ENCODE data around the gene ANKS1B.
"Not testable (repeated sequence)": the region's sequence is repeated elsewhere in the genome, so short reads cannot be mapped to it uniquely, and the experiment has no call there.

The ANKS1B gene

DNA sequence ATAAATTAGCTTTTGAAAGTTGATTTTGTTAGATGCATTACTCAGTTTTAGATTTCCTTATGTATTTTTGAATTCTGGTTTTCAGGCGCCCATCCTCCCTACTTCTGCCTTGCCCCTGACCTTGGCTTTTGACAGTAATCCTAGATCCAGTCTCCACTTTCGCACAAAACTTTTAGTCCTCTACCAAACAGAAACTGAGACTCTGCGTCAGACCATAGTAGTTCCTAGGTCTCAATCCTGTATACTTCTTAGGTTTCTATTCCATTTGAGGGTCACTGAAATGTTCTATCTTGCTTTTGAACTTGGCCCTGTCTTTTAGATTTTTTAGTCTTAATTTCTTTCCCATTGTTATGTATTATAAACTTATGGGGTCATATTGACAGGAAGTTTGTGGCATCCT, 645.1 kb downstream of the ANKS1B start:
- DNase-seq, result no peak

DNA sequence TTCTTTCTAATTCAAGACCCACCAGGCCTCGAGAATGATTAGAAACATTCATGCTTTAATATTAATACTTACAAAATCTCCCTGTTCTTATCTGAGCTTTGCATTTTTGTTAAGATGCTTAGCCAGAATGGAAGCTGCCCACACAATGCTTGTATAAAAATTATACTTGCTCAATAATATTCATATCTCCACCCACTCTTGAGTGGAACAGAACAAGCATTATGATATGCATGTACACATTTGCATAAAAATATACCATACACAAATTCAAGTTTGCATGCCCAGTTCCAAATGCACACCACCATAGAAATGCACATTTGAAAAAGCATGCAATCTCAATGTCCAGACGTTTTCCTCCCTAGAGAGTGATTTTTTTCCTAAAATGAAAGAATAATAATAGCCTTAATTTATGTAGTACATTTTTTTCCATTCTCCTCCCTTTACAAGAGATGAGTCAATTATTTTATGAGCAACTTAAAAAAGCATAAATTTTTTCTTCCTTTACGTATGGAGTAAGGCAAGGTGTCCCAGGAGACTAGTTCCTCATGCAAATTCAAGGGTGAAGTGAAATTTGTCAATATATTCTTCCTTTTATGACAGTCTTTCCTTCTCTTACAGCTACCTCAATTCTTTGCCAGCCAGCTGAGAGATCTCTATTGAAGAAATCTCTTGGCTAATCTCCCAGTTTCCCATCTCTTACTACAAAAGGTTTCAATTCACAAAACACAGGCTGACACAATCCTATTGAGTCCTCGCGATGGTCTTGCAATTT, 650.3 kb downstream of the ANKS1B start:
- no peak for DNase-seq

DNA sequence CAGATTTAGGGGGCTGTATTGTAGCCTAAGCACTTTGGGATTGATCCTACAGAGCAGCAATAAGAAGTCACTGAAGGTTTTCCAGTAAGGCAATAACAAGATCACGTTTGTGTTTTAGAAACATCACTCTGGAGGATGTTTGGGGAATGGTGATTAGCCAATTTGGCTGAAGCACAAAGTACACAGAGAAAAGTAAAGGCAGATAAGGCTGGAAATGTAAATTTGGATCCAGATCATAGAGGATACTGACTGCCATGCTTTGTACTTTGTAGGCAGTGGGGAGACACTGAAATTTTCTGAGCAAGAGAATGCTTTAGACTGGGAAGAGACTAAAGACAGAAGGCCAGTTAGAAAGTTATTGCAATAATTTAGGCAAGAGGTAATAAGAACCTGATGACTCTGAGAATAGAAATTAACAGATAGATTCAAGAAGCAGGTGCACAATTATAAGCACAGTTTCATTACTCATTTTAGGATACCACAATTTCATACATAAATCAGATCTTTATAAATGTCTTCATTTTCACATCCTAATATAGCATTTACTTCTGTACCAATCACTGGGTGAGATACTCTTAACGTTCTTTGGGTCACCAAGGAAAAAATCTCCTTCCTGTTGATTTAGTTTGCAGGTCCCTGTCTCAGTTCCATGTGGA, 651.7 kb downstream of the ANKS1B start:
- DNase-seq, result no peak

DNA sequence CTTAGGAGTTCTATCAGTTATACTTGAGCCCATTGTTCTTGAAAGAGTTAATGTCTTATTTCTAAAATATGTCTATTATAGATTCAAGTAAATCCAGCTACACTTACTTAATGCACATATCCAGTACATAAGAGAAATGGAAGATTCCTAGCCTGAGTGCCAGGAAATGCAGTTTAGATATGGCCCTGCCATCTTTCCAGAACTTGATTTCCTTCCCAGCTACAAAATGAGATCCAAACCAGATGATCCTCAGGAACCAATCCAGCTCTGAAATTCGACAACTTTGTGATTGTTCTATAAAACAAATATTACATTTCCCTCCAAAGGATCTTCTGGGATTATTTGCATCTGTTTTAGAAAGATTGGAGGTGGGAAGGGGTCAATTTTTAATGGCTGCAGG, 654.5 kb downstream of the ANKS1B start:
- DNase-seq, result no peak

DNA sequence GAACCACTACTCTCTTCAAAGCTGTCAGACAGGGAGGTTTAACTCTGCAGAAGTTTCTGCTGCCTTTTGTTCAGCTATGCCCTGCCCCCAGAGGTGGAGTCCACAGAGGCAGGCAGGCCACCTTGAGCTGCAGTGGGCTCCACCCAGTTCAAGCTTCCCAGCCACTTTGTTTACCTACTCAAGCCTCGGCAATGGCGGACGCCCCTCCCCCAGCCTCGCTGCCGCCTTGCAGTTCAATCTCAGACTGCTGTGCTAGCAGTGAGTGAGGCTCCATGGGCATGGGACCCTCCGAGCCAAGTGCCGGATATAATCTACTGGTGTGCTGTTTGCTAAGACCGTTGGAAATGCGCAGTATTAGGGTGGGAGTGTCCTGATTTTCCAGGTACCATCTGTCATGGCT, 663.5 kb downstream of the ANKS1B start:
- DNase-seq, result not testable (repeated sequence)

DNA sequence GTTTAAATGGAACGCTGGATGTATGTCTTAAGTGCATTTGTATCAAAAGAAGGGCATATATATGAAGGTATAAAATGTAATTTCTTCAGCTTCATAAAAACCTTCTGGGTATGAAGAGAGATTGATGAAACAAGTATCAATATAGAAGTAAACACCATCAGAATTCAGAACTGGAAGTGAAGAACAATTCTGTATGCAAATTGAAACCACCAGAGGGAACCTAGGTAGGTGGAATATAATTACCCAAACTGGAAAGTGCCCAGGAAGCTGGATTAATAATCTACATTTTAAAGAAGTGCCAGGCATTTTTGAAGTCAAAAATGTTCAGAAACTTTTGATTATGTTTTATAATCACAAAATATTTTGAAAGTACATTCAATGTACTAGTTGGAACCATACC, 673.4 kb downstream of the ANKS1B start:
- DNase-seq, result no peak

DNA sequence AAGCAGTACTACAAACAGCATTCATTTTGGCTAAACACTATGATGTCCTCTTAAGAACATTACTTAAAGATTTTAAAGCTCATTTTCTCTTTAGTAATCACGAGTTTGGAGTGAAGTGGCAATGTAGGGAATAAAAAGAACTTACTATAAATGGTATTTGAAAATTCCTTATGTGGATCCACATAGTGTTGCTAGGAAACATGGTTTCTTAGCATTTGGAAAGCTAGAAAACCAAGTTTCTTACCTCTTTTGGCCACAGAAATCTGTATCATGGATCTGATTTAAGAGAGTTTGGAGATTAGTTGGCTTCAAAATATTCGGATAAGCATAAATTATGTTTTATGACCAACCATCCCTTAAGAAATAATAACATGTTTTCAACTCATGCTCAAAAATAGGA, 674.9 kb downstream of the ANKS1B start:
- DNase-seq, result no peak

DNA sequence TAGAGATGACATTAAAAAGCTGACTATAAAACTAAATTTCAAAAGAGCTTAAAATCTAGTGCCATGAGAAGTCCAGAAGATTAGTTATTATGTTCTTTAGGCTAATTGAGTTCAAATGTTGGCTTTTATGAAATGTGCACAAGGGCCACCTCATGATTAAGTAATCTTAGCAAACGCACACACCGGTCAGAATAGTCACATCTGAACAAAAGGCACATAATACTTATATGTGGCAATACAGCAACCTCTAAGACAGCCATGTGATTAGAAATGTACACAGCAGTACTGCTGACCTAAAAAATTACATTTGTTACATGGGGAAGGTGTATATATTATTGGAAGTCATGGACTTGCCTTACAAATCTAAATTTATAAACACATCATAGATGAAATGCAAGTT, 681.9 kb downstream of the ANKS1B start:
- no peak for DNase-seq

DNA sequence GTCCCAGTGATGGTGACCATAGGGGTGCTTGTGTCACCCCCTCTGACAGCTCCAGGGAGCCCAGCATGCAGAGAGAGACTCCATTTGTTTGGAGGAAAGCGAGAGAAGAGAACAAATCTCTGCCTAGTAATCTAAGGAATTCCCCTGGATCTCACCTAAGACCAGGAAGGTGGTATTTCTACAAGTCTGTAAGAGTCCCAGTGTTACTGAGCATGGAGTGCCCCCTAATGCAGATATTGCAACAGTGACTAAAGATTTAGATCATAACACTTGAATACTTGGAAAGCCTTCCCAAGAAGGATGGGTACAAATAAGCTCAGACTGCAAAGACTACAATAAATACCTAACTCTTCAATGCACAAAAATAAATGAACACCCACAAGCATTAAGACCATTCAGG, 697.6 kb downstream of the ANKS1B start:
- DNase-seq, result no peak

DNA sequence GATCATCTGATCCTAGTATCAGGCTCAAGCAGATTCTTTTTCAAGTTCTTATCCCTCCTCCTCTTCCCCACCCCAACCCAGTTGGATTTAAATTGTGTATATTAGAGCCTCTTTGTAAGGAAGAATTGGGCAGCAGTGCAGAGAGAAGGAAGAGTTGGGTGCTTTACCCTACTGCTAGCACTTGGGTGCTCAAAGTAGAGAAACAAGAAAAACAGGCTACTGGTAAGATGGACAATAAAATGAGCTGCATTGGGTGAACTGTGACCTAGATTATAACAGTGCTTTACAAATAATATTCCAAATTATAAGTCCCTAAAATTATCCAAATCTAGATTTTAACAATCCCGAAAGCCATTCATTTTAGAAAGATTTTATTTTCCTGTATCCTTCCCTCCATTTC, 700.6 kb downstream of the ANKS1B start:
- no peak for DNase-seq

DNA sequence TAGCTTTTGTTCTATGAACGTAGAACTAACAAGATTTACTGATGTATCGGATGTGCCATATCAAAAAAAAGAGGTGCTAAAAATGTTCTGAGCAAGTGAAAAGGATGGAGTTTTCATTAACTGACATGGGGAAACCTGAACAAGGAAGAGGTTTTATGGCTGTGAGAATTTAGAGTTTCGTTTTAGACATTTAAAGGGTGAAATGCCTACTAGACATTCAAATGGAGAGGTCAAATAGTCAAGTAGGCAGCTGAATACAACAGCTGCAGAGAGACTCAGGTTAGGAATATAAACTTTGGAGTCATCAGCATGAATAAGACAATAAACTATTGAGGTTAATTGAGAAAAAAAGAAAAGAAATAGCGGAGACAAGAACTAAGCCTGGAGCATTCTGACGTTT, 702.1 kb downstream of the ANKS1B start:
- DNase-seq, result no peak

DNA sequence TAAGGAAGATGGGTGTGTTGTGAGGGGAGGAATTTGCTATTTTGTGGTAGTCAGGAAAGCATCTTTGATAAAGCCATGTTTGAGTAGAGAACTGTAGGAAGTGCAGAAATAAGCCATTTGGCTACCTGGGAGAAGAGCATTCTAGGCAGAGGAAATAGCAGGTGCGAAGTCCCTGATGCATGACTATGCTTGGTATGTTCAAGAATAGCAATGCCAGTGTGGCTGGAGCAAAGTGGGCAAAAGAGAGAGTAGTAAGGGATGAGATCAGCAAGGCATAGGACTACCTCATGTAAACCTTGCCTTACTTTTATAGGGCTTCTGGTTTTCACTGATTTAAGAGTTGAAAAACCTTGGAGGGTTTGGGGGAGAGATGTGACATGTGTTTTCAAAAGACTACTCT, 702.6 kb downstream of the ANKS1B start:
- no peak for DNase-seq

DNA sequence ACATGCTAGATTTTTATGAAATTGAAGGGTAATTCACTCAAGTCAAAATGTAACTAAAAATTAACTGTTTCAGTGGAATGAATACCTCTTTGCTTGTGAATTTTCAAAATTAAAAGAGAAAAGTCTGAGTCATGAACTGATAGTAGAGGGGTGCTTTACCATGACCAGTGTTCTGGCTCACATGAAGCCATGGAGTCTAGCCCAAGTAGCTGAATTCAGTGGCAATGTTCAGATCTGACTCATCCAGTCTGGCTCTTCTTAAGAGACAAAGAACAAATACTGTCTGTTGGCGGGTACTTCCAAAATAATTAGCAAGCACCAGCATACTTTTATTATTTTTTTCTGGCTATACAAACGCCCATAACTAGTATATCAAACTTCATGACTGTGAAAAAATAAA, 703.5 kb downstream of the ANKS1B start:
- DNase-seq, result no peak

DNA sequence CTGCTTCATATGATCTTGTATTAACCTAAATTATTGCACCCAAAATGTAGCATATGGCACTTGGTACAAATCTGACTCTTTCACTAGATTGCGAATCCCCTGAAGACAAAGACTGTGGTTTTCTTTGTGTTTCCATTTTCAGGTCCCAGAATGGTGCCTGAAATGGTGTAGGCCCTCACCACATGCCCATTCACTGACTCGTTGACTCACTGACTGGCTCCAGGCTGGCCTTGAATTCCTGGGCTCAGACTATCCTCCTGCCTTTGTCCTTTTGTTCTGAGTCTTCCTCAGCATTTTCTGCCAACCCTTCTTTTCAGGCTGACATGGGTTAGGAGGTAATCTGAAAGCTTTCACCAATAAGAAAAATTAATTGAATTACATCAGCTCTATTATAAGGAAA, 705.8 kb downstream of the ANKS1B start:
- no peak for DNase-seq

DNA sequence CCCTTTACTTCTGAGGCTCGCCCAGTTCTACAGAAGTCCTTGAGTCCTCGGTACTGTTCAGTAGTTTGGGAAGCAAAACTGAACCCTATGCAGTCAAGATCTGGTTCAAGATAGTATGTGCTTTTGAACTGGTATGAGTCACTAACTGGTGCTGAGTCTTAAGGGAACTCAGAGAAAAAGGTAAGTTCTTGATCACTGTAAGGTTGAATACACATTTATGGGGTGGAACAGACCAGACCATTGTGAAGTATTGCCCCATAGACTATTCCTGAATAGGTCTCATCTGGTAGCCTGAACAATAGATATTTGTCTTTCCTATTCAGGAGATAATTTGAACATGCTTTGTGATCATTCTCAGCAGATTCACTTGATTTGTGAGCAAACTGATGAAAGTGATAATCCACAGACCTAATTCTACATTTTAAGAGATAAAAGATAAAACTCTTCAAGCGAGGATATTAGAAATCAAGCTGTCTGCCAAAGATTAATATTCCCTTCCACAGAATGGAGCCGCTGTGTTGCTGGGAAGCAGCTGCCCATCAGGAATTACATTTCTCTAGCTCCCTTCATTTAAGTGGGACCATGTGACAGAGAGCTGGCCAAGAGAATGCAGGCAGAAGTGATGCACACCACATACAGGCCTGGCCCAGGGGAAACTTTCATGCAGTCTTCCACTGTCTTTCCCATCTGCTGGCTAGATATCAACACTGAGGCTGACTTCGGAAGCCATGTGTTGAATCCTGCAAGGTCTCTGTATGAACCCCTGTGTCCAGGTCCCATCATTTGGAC, 707.0 kb downstream of the ANKS1B start:
- no peak for DNase-seq

DNA sequence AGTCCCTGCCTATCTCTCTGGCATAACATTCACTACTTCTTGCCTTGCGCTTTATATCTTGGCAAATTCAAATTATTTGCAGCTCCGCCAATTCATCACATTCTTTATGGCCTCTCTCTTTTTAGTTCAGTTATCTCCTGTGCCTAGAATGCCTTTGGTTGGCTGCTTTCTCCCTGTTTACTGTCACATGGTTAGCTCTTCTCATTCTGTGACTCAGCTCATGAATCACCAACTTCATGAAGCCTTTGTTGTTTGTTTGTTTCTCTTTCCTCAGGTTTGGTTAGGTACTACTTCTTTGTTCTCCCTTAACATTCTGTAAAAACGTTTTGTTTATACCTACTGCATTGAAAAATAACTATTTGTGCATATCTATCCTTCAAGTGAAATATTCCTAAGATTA, 713.7 kb downstream of the ANKS1B start:
- DNase-seq, result no peak

DNA sequence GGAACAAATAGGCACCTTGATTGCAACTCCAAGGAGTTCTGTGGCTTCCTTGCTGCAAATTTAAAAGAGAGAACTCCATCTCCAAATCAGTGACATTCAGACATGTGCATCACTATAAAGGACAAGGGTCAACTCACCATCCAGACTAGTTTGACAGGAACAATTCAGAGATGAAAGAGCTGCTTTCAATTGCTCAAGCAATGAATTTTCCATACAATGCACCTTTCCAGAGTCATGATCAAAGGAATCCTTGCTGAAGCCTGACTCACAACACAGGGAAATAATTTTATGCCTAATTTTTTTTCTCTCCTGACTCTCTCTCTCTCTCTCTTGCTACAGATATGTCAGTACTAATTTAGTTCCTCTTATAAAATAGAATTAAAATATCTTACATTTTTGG, 717.7 kb downstream of the ANKS1B start:
- no peak for DNase-seq

DNA sequence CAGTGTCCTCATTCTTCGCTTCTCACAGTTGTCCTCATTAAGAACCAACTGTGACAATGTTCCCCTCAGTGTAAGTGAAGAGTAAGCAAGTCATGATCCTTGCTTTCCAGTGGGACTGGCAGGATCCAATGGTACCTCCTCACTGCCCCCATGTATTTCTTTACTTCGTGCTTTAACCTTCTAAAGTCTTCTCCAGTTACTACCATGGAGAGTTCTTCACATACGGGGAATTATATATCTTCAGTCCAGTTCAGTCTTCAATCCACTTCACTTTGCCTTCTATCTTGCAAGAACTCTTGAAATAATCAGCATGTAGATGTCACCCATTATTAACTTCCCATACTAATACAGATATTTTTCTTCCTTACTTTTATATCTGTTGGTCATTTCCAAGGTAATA, 719.1 kb downstream of the ANKS1B start:
- DNase-seq, result no peak

DNA sequence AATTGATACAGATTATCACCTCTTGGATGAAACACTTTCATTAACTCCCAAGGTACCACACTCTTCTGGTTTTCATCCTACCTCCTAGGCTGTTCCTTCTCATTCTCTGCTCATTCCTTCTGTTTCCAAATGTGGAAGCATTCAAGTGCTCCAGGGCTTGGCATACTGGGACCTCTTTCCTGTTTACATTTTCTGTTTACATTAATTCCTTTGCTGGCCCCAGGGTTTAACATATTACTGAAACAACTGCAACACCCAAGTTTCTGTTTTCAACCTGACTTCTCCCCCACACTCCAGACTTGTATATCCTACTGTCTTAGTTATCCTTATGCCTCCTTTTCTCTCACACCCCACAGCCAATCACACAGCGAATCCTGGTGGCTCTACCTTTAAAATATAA, 723.5 kb downstream of the ANKS1B start:
- DNase-seq, result no peak

DNA sequence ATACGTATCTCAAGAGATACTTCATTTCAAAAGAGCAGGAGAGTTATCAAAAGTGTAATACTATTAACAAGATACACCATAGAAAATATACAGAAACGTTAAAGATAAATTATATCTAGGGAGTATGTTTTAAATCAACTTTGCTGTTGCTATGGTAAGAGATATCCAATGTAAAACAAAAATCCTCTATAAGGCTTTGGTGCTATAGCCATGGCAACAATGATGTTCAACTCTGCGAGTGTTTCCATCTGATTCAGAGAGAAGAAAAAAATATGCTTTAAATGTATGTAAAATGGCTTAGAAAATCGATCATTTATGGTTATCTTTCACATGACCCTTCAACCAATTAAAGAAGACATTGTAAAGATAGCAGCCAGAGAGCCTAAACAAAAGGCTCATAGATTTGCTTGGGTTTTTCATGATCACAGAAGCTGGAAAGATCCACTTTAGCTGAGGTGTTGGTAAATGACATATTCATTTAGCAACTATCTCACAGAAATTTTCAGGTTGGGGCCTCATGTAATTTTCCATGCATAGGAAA, 724.2 kb downstream of the ANKS1B start:
- no peak for DNase-seq

DNA sequence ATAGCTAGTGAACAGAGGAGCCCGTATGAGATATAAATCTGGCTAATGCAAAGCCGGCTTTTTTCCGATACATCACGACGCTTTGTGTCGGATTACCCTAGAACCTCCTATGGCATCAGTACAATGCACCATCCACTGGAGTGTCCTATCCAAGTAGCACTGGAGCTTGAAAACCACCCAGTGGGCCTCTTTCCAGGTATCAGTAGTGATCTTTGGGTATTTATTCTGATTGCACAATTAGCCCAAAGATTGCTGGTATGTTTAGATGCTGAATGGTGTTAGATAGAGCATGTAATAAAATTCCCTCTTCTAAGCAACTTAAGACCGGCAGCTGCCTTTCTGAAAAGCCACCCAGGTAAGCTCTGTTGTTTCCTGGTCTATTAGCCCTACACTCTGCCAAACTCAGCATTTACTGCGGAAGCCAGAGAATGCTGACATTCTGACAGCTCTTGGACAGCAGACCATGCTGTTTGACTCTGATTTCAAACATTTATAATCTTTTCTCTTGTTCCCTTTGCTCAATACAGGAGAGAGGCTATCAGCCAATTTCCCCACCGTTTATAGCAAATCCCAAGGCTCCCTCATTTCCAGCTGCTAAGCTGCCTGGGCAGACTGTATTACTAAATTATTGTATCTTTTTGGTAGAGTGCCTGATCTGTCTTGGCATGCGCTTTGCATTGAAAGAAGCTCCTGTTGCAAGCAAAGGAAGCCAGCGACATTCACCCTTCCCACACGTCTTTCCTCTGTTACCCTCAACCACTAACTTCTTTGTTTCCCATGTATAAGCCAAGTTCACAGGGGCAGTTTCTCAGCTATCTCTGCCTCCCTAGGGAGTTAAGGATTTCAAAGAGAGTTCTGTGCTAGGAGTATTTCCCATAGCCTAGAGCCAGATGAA, 725.4 kb downstream of the ANKS1B start:
- peak; percentile 27 for DNase-seq

DNA sequence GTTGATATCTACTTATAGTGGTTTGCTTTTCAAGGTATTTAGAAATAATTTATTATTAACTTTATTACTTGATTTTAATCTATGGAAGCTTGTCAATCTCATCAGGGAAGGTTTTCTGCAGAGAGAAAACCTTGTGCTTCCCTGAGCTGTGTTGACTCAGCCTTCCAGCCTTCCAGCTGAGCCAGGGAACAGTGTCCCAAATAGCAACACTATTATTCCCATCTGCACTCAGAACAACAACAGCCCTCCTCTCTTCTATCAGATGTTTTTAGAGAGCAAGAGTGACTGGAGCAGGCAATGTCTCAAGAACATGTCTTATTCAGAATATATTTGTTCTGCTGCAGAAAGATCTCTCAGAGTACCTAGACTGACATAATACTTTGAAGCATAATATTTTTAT, 727.1 kb downstream of the ANKS1B start:
- DNase-seq, result no peak

DNA sequence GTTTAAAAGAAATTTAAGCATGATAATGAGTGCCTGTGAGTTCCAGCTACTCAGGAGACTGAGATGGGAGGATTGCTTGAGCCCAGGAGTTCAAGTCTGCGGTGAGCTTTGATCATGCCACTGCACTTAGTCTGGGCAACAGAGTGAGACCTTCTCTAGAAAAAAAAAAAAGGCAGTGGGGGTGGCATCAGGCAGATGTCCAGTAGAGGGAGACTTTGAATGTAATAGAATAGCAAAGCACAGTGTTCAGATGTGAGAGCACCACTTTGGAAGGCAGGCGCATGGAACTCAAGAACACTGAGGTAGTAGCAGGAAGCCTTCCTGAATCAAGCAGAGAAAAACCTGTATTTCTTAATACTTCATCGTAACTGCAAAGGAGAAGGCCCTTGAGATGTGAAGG, 731.7 kb downstream of the ANKS1B start:
- DNase-seq, result no peak
